GM21423 (cell line): ENCODE measurements around the gene SNAPC4.

Experiments
- ATAC-seq: cut with Tn5 transposase; IDR thresholded peaks from one replicate; pipeline ENCODE4 v1.9.1; 2021; ENCODE audit warnings: mild to moderate bottlenecking, moderate library complexity; ENCODE audit not compliant: unreplicated experiment

The SNAPC4 gene

GRCh38 chr9:136372561-136373299 is 27.2 kb downstream of the SNAPC4 start:
- ATAC-seq, result no peak

- ATAC-seq, result no peak
Observed at GRCh38 chr9:136372006-136372405, 28.0 kb downstream of the SNAPC4 start.

- ATAC-seq, result no peak
Observed at GRCh38 chr9:136371533-136371880, 28.5 kb downstream of the SNAPC4 start.

- ATAC-seq, result no peak
Observed at GRCh38 chr9:136370687-136371532, 29.1 kb downstream of the SNAPC4 start.

- no peak for ATAC-seq
Observed at GRCh38 chr9:136370037-136370436, 29.9 kb downstream of the SNAPC4 start.

GRCh38 chr9:136368190-136368589 is 31.8 kb downstream of the SNAPC4 start:
- no peak for ATAC-seq

GRCh38 chr9:136367296-136368145 is 32.4 kb downstream of the SNAPC4 start:
- ATAC-seq, result no peak

GRCh38 chr9:136366826-136367225 is 33.1 kb downstream of the SNAPC4 start:
- ATAC-seq, result no peak

GRCh38 chr9:136365775-136366222 is 34.2 kb downstream of the SNAPC4 start:
- ATAC-seq, result no peak

- ATAC-seq, result no peak
Observed at GRCh38 chr9:136364942-136365774, 34.8 kb downstream of the SNAPC4 start.

- no peak for ATAC-seq
Observed at GRCh38 chr9:136363949-136364748, 35.8 kb downstream of the SNAPC4 start.

- peak; percentile 76 for ATAC-seq
Observed at GRCh38 chr9:136363106-136363948, 36.6 kb downstream of the SNAPC4 start, which contains the start of gene DNLZ. Gene DNLZ (minus strand): TSS chr9:136363744. CDS start chr9:136363714, 30 bp downstream.

GRCh38 chr9:136362450-136362784 is 37.6 kb downstream of the SNAPC4 start:
- no peak for ATAC-seq

- no peak for ATAC-seq
Observed at GRCh38 chr9:136361754-136362449, 38.1 kb downstream of the SNAPC4 start.

- ATAC-seq, result no peak
Observed at GRCh38 chr9:136361047-136361753, 38.8 kb downstream of the SNAPC4 start.

- no peak for ATAC-seq
Observed at GRCh38 chr9:136359774-136360718, 39.9 kb downstream of the SNAPC4 start.
